A172 (cell line): ENCODE measurements around the gene CNBP. TPM values are rescaled to one million over a fixed set of nuclear protein-coding genes. Genes with fewer than 3 reads are reported as not detected.
A peak's percentile ranks its signal among the peaks of the same experiment; 100 is the strongest.
"Not testable (repeated sequence)": the region's sequence is repeated elsewhere in the genome, so short reads cannot be mapped to it uniquely, and the experiment has no call there.

Source experiments
- DNase-seq: peaks from one replicate; pipeline ENCODE4 v3.0.0-alpha.2; 2015; ENCODE audit warnings: low spot score
- total RNA-seq: library from RNA; depleted of rRNA; stranded (reverse); fragments of >200 nt; shearing (Covaris generic); gene quantifications from 2 replicates; pipeline ENCODE4 v1.2.3, GENCODE V29; 2014

The CNBP gene
- total RNA-seq, 1 experiment from 2014 or later, result 605 TPM

GRCh38 chr3:129184784-129185542 is 1.3 kb upstream of the CNBP start:
- DNase-seq, result not testable (repeated sequence)

DNA sequence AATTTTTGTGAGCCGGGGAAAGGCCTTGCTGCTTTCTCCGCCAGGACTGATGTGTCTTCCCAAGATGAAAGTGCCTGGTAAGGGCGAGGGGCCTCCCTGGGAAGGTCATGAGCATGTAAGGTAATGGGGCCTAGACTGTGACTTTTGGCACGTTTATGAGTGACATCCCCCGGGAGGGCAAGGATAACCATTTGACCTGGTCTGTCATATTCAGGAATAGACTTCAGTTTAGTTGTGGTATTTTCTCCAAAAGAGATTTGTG is 631 bp upstream of the CNBP start:
- peak; percentile 47 for DNase-seq

DNA sequence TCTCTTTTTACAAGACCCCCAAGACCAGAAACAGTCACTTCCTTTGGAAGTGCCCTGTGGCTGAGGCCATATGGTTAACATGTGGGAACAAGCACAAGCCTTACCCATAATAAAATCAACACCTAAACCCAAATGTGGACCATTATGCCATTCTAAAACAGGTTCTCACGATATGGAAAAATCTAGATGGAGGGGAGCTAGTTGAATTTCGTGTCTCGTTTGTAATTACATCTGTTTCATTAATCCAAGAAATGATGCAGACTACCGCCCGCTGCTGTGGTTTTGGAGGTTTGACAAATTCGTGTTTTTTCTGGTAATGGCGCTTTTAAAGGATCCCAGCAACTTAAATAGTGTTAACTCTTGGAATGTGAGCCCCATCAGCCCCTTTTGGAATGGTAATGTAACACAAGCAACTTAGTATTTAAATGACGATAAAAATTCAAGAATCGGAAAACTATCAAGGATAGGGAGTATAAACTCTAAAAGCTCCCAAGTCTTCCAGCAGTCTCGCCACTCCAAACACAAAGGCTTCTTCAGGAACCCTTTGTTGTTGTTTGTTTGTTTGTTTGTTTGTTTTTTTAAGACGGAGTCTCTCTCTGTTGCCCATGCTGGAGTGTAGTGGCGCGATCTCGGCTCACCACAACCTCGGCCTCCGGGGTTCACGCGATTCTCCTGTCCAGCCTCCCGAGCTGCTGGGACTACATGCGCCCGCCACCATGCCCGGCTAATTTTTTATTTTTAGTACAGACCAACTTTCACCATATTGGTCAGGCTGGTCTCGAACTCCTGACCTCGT is 1.1 kb downstream of the CNBP start:
- peak; percentile 47 for DNase-seq

- DNase-seq, result no peak
Observed at GRCh38 chr3:129181819-129182218, 1.9 kb downstream of the CNBP start.

DNA sequence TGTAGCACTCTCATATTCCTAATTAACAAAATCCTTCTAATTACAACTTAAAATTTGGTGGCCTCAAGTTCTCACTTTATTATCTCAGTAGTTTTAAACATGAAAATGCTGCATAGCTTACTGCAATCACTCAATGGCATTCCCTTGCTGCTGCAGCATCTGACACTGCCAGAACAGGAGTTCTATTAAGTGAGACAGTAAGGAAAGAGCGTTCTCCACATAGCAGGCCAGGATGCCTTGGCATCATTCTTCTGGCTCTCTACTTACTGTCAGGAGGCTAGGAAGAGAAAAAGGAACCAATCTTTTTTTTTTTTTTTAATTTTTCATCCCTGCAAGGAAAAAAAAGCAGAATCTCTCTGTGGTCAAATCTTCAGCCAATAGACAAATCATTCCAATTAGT is 3.2 kb downstream of the CNBP start:
- no peak for DNase-seq

GRCh38 chr3:129176051-129176450 is 7.6 kb downstream of the CNBP start:
- no peak for DNase-seq

GRCh38 chr3:129173725-129174124 is 10.0 kb downstream of the CNBP start:
- DNase-seq, result no peak

GRCh38 chr3:129173206-129173605 is 10.5 kb downstream of the CNBP start:
- no peak for DNase-seq

DNA sequence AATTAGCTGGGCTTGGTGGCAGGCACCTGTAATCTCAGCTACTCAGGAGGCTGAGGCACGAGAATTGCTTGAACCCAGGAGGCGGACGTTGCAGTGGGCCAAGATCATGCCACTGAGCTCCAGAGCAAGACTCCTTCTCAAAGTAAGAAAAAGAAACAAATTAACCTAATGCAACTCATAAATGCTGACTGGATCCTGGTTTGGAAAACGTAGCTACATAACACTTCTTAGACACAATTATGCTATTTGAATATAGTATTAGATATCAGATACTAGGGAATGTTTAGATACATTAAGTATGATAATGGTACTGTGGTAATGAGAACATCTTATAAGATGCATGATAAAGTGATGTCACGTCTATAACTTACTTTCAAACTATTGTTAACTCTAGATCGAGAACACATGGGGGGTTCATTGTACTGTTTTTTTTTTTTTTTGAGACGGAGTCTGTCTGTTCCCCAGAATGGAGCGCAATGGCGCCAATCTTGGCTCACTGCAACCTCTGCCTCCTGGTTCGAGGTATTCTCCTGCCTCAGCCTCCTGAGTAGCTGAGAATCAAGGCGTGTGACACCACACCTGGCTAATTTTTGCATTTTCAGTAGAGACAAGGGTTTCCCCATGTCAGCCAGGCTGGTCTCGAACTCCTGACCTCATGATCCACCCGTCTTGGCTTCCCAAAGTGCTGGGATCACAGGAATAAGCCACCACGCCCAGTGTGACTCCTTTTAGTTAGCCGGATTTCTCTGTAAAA is 16.9 kb downstream of the CNBP start:
- no peak for DNase-seq

DNA sequence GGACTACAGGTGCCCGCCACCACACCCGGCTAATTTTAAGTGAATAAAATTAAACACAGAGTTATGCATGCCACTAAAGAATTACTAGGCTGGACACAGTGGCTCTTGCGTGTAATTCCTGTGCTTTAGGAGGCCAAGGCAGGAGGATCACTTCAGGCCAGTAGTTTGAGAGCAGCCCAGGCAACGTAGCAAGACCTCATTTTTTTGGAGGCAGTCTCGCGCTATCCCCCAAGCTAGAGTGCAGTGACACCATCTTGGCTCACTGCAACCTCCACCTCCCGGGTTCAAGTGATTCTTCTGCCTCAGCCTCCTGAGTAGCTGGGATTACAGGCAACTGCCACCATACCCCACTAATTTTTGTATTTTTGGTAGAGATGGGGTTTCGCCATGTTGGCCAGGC is 18.1 kb downstream of the CNBP start:
- DNase-seq, result not testable (repeated sequence)

DNA sequence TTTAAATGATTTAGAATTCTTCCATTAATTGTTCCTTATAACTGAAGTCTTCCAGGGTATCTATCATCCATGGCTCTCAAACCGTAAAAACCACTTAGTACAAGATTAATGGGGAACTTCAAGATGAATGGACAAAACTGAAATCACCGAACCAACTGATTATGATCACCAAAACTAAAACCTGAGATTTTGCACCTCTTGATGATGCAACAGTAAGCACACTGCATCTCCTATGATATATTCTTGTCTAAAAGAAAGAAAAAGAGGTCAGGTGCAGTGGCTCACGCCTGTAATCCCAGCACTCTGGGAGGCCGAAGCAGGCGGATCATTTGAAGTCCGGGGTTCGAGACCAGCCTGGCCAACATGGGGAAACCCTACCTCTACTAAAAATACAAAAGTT is 19.2 kb downstream of the CNBP start:
- no peak for DNase-seq

DNA sequence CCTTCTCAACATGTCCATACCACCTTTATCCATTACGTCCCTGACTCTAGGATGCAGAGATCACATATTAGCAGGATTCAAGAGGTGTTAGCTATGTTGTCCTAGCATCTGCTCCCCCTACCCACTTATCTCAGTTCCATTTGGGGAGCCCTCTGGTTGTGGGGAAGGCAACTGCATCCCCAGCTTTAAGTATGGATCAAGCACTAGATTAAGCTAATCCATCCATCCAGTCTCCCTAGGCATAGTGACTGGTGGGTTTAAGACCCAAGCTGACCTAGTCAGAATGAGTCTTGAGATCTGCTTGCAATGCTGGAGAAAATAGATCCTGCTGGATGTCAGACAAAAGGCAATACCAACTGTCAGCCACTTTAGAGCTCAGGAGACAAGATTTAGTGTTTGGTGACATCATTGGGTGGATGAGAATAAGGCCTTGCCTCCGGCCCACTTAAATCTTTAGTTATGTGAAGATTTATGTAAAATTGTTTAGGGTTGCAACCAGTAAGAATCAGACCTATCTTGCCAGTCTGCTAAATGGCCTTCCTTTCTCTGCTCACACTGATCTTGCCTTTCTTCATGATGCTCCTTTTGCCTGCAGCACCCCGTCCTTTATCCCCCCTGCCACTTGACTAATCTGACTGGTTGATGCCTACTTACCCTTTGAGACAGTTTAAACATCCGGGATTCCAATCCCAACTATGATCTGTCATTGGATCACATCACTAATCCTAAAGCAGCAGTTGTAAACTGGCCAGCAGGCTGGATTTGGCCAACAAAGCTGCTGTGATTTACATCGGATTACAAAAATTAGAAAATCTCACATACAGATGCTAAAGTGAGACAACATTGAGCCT is 20.7 kb downstream of the CNBP start:
- no peak for DNase-seq

DNA sequence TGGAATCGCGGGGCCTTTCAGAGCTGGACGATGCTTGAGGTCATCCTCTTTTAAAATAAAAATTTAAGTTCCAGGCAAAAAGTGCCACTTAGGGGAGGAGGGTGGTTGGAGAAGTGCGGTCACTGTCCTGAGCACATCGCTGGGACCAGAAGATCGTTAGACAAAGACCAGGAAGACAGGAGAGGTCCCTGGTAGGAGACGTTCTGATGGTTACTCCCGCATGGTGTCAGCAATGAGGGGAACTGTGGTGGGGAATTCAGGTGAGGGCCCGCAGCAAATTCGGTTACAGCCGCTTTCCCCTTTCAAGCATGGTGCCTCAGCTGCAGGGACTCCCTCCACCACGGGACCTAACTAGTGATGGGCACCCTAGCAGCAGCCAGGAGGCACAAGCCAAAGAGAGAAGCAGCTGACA is 21.8 kb downstream of the CNBP start:
- peak; percentile 39 for DNase-seq

GRCh38 chr3:129160891-129161859 is 22.5 kb downstream of the CNBP start, which contains the start of gene ISY1:
Gene ISY1 (minus strand): TSS chr3:129161063. CDS start chr3:129160975, 88 bp downstream.
- peak; percentile 99 for DNase-seq

GRCh38 chr3:129144786-129145185 is 38.9 kb downstream of the CNBP start:
- DNase-seq, result no peak

DNA sequence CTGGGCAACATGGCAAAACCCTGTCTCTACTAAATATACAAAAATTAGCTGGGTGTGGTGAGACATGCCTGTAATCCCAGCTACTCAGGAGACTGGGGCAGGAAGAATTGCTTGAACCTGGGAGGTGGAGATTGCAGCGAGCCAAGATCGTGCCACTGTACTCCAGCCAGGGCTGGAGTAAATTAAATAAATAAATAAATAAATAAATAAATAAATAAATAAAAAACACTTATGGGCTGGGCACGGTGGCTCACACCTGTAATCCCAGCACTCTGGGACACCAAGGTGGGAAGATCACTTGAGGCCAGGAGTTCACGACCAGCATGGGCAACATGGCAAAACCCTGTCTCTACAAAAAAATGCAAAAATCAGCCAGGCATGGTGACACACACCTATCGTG is 42.7 kb downstream of the CNBP start:
- DNase-seq, result not testable (repeated sequence)

DNA sequence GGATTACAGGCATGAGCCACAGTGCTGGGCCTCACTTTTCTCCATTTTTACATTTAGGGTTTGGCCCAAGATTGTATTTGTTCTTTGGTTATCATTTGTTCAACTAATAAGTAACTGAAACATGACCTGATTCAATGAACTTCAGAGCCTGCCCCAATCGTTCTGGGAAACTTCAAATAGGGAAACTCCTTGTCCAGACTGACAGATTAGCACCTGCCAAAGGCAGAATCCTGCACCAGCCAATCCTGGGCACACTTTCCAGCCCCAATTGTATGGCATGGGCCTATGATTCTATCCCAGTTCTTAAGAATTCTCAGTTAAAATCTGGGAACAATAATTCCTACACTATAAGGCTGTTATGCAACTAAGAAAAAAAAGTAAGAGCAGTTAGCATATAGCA is 43.8 kb downstream of the CNBP start:
- no peak for DNase-seq

DNA sequence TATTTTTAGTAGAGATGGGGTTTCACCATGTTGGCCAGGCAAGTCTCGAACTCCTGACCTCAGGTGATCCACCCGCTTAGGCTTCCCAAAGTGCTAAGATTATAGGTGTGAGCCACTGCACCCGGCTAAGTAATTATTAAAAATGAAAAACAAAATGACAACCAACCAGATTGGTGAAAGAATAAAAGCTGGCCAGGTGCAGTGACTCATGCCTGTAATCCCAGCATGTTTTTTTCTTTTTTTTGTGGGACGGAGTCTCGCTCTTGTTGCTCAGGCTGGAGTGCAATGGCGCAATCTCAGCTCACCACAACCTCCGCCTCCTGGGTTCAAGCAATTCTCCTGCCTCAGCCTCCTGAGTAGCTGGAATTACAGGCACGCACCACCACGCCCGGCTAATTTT is 47.4 kb downstream of the CNBP start:
- DNase-seq, result not testable (repeated sequence)

DNA sequence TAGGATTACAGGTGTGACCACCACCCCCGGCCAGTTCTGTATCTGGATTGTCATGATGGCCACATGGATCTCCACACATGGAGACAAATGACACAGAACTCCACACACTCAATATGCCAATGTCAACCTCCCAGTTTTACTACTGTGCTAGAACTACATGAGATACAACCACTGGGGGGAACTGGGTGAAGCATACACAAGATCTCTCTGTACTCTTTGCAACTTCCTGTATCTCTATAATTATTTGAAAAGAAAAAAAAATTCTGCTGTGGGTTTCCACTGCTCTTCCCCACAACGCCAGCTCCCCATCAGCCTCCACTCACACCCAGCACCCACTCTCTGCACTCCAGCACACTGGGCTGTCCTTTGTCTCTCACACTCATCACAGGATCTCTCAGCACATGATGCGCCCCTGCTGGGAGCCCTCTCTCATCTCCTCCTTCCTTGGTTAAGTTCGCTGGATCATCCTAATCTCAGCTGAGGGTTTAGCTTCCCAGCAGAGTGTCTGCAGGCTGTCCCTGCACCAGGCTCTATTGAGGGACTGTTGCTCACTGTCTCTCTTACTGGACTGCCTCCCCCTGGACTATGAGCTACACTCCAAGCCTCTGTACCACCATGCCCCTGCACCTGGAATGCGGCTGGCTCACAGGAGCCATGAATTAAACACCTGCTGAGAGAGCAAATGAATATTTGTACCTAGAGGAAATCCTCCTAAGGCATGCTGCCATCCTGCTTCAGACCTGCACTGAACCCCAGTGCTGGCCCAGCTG is 51.4 kb downstream of the CNBP start:
- DNase-seq, result no peak
